A673 (cell line): ENCODE results near the gene ZMAT3.

ENCODE experiments used
- EZH2 ChIP-seq: fragments of 200-600 bp; sonication (generic); IDR thresholded peaks from 2 replicates; pipeline ENCODE4 v1.6.1; 2017; ENCODE audit warnings: borderline replicate concordance, low read depth, mild to moderate bottlenecking, mixed read lengths, antibody characterized with exemption, low read length; ENCODE audit not compliant: poor library complexity, severe bottlenecking
- TF ChIP-seq, protein P1 (sequence below): fragments of 300-800, 200-600 bp; sonication (generic); conservative IDR thresholded peaks from 2 replicates; pipeline ENCODE4 v1.5.1; 2017; ENCODE audit warnings: low read depth, mild to moderate bottlenecking, antibody characterized with exemption, low read length, moderate library complexity, mixed read lengths

DNA sequence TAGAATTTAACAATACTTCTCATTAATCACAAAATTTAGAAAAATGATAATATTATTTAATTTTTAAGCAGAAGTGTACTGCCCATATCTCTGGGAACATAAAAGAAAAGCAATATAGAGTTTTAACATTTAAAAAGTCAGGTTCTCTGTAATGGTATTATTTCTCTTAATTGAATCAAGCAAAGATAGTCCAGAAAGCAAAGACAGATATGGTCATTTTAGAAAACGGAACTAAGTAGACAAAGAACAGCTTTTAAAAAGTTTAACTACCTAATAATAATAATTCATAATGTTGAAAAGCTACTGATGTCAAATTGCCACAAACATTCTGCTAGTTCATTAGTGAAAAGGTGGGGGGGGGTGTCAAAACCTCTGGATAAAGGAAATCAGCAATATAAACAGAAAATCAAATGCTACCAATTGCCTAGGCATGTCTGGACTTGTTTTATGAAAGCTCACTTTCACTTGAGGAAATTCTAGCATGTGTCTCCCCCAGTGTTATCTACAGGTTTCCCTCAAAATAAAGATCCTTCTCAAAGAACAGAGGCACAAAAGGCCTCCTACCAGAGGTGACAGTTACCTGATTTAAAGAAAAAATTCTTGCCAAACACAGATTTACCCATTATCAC is 1.7 kb downstream of the ZMAT3 start:
- TF ChIP-seq, protein P1, sequence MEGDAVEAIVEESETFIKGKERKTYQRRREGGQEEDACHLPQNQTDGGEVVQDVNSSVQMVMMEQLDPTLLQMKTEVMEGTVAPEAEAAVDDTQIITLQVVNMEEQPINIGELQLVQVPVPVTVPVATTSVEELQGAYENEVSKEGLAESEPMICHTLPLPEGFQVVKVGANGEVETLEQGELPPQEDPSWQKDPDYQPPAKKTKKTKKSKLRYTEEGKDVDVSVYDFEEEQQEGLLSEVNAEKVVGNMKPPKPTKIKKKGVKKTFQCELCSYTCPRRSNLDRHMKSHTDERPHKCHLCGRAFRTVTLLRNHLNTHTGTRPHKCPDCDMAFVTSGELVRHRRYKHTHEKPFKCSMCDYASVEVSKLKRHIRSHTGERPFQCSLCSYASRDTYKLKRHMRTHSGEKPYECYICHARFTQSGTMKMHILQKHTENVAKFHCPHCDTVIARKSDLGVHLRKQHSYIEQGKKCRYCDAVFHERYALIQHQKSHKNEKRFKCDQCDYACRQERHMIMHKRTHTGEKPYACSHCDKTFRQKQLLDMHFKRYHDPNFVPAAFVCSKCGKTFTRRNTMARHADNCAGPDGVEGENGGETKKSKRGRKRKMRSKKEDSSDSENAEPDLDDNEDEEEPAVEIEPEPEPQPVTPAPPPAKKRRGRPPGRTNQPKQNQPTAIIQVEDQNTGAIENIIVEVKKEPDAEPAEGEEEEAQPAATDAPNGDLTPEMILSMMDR, result no peak
- TF ChIP-seq EZH2, result no peak
